DND-41 (cell line): ENCODE data around the gene DIS3L2.

ENCODE experiments used
- CTCF ChIP-seq: IDR thresholded peaks from 2 replicates; pipeline ENCODE4 v1.5.1; 2012; ENCODE audit warnings: borderline replicate concordance, low read length, moderate library complexity, mild to moderate bottlenecking; ENCODE audit not compliant: poor library complexity, severe bottlenecking; ENCODE audit errors: extremely low read depth
- EZH2 ChIP-seq: IDR thresholded peaks from 3 replicates; pipeline ENCODE4 v1.6.1; 2012; ENCODE audit warnings: borderline replicate concordance, low read depth, mild to moderate bottlenecking, moderate library complexity, low read length, inconsistent platforms; ENCODE audit not compliant: severe bottlenecking

- TF ChIP-seq CTCF (no peak), EZH2 (no peak)
These were observed 62.9 kb downstream of the DIS3L2 start for GRCh38 chr2:232024457-232024856.
